Measurements from ENCODE around the gene NRF1.

NRF1 gene

DNA sequence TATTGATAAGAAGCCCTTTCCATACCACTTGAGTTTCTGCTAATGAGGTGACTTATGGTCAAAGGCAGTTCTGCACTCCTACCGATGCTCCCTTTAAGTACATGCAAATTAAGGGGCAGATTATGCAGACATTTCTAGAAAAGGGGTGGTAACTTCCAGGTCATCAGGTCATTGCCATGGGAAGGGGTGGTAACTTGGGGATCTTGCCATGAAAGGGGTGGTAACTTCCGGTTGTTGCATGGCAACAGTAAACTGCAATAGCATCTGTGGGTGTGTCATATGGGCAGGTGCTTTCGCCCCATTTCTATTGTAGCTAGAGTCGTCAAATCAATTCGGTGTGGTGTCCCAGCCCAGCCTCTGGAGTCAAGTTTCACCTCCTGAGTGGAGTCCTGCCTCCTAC, 190.4 kb downstream of the NRF1 start:
- DNase-seq (ENCODE audit: low read depth, low spot score): no peak

DNA sequence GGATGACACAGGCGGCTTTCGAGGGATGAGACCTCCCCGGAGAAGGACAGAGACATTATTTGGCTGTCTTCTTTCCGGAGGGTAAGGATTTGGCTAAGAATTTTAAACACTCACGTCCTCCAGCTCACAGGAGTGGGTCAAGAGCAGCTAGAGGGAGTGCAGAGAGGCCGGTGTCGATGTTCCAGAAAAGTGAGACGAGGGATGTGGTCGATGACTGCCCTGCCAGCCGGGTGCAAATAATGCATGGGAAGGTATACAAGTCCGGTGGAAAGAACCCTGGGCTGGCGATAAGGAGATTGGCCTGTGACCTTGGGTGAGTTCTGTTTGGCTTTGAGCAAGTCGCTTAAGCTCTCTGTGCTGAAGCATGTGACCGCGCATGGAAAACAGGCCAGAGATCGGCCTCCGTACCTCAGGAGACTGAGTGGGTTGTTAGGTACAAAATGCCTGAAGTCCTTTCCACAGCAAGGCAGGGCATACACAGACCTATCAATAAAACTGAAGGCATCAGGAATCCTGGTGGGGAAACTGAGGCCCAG, 192.1 kb downstream of the NRF1 start:
- DNase-seq (ENCODE audit: low read depth, low spot score): no peak

DNA sequence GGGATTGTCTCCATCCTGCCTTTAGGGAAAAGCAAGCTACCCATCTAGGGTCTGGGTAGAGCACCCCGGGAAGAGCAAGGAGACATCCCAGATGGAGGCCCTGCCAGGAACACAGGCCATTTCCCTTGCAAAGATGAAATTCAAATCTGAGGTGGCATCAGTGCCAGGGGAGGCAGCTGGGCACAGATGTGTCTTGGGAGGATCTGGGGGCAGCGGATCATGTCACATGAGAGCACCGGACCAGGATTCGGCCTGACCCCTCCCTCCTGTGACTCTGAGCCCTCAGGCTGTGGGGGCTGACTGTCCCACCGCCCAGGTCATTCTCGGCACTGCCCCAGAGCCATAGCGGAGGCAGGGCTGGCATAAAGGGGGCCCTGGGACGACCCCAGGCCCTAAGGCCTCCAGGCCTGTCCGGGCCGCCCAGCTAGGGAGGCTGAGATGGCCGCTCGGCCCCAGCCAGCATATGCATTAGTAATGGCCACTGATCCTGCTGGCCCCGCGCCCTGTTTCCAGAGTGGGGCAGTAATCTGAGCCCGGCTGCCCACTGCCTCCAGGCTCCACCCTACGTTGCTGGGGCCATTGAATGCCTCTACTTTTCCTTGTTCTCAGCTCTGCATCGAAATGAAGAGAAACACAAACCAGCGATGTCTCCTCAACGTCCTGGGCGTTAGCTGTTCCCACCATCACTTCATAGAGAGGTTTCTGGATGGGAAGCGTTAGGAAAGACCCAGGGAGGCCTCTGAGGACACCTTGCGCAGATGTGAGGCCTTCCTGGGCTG, 192.8 kb downstream of the NRF1 start:
- DNase-seq (ENCODE audit: low read depth, low spot score): no peak

DNA sequence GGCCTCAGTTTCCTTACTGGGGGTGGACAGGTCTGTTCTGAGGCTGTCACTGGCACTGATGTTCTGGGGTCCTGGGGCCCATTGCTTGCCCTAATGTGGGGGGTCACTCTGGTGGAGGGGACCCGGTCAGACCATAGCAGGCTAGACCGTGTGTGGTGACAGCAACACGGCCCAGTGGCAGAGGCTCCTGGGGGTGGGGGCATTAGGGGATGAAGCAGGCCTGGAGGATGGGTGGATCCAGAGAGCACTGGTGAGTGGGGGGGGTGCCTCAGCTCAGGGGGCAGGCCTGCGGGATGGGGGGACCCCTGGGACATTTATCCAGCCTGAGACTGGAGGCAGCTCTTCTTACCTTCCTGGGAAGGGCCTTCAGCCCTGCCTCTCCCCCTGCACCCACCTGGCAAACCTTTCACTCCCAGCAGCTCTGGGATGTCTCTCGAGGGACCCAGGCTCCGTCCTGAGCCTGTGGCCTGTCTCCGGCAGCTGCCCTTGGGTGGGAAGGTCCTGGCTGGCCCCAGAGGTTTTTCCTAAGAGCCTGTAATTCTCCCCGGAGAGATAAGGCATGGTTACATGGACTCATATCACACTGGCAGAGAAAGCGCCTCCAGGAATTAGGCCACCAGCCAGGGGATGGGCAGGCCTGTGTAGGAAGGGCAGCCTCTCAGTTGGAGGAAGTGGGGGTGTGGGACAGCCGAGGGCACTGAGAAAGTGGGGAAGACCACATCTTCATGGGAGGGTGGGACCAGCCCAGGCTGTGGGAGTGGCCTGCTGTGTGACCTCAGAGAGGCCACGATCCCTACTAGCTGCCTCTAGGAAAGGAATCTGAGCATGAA, 193.6 kb downstream of the NRF1 start:
- no peak for DNase-seq (ENCODE audit: low read depth, low spot score)
